Mesodermal cell (in vitro differentiated cells): Measurements from ENCODE around the gene SCUBE1.

ENCODE experiments used
- H3K27ac ChIP-seq: 2 replicates; pipeline ENCODE4 v1.7.0; 2013; ENCODE audit warnings: mild to moderate bottlenecking, low read depth, low read length, moderate library complexity; ENCODE audit not compliant: severe bottlenecking
- H3K36me3 ChIP-seq: 2 replicates; pipeline ENCODE4 v1.7.1; 2013; ENCODE audit warnings: mild to moderate bottlenecking, low read length, moderate library complexity; ENCODE audit not compliant: control insufficient read depth, insufficient read depth
- H3K4me1 ChIP-seq: one replicate; pipeline ENCODE4 v1.7.1; 2013; ENCODE audit warnings: mild to moderate bottlenecking, low read length; ENCODE audit not compliant: insufficient read depth, control insufficient read depth, poor library complexity, severe bottlenecking
- H3K4me3 ChIP-seq: 2 replicates; pipeline ENCODE4 v1.7.0; 2013; ENCODE audit warnings: low read length, control low read depth, mild to moderate bottlenecking; ENCODE audit not compliant: insufficient read depth, poor library complexity, severe bottlenecking; ENCODE audit errors: extremely low read depth
- H3K9me3 ChIP-seq: 2 replicates; pipeline ENCODE4 v1.7.1; 2013; ENCODE audit warnings: mild to moderate bottlenecking, low read length, moderate library complexity; ENCODE audit not compliant: control insufficient read depth
- WGBS, 2 experiments: methylation state at CpG; one replicate each; pipeline ENCODE4 v1.1.5; 2013; ENCODE audit warnings: missing lambda C conversion rate in 2 of 2; ENCODE audit not compliant: insufficient coverage in 2 of 2; 5-methylcytosine and 5-hydroxymethylcytosine counted together

SCUBE1 gene

DNA sequence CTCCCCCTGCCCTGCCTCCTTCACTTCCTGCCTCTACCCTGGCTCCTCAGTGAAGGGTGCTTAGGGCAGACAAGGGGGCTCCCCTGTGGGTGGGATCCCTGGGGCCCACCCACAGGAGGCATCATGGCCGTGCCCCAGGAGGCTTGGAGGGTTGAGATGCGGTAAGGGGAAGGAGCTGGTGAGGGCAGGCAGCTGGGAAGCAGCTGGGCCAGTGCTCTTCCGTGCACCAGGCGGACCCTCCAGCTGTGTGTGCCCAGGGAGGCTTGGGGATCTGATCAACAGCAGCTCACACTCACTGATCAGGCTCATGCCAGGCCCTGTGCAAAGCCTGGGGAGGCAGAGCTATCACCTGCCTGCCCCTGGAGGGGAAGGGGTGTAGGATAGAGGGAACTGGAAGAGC, 97.0 kb downstream of the SCUBE1 start:
- Histone ChIP-seq H3K4me1 (no peaks in the 10 kb centered on the region), H3K27ac (no peak overlapping the region), H3K36me3 (no peaks in the 10 kb centered on the region), H3K9me3 (no peaks in the 10 kb centered on the region), H3K4me3 (no peak overlapping the region)
- 73 to 88% methylated on average over 3 to 4 of the region's 4 CpGs for WGBS, 2 experiments

DNA sequence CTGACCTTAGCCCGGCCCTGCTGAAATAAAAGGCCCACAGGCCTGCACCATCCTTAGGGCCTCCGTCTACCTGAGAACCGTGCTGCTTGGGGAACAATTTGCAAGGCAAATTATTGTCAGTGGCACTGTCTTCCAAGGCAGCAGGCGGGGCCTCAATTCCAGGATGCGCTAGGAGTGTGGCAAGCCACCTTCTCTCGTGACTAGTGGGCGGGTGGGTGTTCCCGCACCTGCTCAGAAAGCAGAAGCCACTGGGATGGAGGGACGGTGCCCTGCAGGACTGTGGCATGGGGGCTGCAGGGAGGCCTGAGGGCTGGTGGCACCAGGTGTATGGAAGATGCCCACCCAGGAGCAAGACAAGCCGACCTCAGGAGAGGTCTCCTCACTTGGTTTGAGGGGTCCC, 97.5 kb downstream of the SCUBE1 start:
- Histone ChIP-seq H3K4me1 (no peaks in the 10 kb centered on the region), H3K9me3 (no peaks in the 10 kb centered on the region), H3K4me3 (no peak overlapping the region), H3K27ac (no peak overlapping the region), H3K36me3 (no peaks in the 10 kb centered on the region)
- 79 to 84% methylated on average over 10 of the region's 10 CpGs for WGBS, 2 experiments

DNA sequence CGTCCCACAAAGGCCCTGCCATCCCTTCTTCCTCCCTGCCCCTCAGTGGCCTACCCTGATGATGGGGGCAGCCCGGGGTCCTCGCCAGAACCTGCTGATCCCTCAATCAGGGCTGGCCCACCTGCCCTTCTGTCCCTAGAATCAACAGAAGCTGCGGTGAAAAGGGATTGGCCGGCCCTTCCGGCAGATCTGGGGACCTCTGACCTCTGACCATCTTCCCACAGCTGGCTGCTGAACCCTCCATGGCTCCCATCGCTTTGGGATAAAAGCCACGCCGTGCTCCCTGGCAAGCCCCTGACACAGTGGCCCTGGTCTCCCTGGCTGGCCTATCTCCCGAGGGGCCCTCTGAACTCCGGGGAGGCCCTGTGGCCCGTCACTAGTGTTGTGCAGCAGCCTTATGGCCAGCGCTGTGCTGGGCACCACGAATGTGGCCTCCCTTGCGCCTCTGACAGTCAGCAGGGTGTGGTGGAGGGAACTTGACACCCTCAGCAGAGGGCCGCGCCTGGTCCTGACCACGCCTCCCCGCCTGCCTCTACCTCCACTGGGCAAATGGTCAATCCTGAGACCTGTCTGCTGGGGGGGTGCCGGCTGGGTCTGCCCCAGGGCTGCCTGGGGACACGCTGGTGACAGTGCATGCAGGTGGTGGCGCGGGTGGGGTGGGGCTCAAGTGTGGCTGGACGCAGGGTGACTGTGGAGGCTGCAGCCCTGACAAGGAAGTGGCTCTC, 98.2 kb downstream of the SCUBE1 start:
- no peak overlapping the region for H3K27ac ChIP-seq
- H3K4me3 ChIP-seq: no peak overlapping the region
- H3K9me3 ChIP-seq: no peaks in the 10 kb centered on the region
- H3K36me3 ChIP-seq: no peaks in the 10 kb centered on the region
- 89 to 90% methylated on average over 19 to 23 of the region's 24 CpGs for WGBS, 2 experiments
- H3K4me1 ChIP-seq: no peaks in the 10 kb centered on the region

DNA sequence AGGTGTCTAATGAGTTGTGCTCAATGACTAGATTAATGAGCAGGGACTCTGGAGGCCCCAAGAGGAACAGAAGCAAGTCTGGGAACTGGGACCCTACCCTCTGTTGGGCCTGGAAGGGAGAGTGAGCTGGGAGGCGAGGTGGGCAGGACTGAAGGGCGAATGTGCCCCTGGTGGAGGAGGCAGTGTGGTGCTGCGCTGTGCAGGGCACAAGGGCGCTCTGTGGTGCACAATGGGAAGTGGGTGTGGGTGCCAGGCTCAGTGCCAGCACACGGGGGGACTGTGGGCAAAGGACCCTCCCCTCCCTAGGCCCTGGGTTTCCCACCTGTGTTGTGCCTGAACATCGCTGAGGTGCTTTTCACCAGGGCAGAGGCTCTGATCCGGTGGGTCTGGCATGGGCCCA, 98.8 kb downstream of the SCUBE1 start:
- H3K36me3 ChIP-seq: no peaks in the 10 kb centered on the region
- WGBS, 2 experiments: 98 to 100% methylated on average over 6 to 7 of the region's 7 CpGs
- H3K9me3 ChIP-seq: no peaks in the 10 kb centered on the region
- no peaks in the 10 kb centered on the region for H3K4me1 ChIP-seq
- H3K27ac ChIP-seq: no peak overlapping the region
- no peak overlapping the region for H3K4me3 ChIP-seq

DNA sequence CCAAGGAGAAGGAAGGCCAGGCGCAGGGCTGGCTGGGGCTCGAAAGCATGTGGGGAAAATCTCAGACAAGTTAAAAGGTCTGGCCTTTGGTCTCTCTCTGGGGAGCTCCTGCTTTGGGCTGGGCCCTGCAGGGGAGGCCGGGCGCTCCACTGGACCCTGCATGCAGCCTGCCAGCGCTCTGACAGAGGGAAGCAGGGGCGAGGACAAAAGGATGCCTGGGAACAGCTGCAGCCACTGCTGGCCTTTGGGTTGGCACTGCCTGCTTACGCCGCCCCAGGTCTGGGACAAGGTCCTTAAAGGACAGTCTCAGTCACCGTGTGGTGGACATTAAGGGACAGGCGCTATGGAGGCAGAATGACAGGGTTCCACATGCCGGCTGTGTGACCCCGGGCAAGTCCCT, 99.8 kb downstream of the SCUBE1 start:
- H3K27ac ChIP-seq: no peak overlapping the region
- no peaks in the 10 kb centered on the region for H3K9me3 ChIP-seq
- no peaks in the 10 kb centered on the region for H3K4me1 ChIP-seq
- no peaks in the 10 kb centered on the region for H3K36me3 ChIP-seq
- 94 to 95% methylated on average over 12 of the region's 12 CpGs for WGBS, 2 experiments
- no peak overlapping the region for H3K4me3 ChIP-seq

DNA sequence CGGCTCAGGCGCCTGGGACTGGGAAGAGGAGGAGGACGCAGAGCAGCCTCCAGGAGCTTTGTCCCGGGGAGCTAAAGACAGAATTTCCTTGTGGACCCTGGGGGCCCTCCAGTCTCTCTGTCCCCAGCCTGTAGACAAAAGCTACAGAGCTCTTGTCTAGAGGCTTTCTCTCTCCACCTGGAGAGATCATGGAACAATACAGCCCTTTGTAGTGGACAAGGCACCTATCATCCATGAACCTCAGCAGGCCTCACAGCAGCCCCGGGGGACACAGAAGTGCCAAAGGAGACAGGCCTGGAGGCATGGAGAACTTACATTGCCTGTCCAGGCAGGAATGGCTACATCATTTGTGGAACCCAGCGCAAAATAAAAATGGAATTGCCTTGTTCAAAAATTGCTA, 100.5 kb downstream of the SCUBE1 start:
- Histone ChIP-seq H3K27ac (no peak overlapping the region), H3K4me1 (no peaks in the 10 kb centered on the region), H3K36me3 (no peaks in the 10 kb centered on the region), H3K4me3 (no peak overlapping the region), H3K9me3 (no peaks in the 10 kb centered on the region)
- 88 to 90% methylated on average over 4 to 6 of the region's 6 CpGs for WGBS, 2 experiments

DNA sequence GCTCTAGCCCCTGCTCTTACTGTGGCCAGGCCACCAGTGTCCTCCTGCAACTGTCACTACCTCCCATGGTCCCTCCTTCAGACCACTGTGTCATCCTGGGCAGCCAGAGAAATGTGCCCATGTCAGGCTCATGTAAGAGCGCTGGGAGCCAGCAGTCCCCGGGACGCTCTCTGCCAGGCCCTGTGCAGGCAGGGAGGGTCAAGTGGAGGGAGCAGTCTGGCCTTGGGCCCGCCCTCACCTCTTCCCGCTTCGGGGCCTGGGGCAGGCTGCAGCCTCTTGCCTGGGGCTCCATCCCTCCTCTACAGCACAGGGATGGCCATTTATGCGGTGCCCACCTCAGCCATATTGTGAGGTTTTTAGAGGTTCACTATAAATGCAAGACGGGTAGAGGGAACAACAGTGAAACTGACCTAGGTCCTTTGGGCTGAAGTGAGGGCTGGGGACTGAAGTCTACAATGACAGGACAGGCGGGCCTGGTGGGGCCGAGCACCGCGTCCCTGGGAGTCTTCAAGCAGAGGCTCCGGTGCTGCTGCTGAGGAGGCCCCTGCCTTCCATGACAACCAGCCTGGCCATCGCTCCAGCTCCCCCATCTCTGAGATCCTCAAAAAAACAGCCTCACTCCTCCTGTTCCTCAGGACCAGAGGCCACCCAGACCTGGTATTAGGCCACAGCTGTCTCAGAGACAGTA, 101.3 kb downstream of the SCUBE1 start:
- Histone ChIP-seq H3K9me3 (no peaks in the 10 kb centered on the region), H3K27ac (no peak overlapping the region), H3K36me3 (no peaks in the 10 kb centered on the region), H3K4me1 (no peaks in the 10 kb centered on the region), H3K4me3 (no peak overlapping the region)
- whole genome bisulfite sequencing, 2 experiments: 95 to 98% methylated on average over 4 to 12 of the region's 14 CpGs

DNA sequence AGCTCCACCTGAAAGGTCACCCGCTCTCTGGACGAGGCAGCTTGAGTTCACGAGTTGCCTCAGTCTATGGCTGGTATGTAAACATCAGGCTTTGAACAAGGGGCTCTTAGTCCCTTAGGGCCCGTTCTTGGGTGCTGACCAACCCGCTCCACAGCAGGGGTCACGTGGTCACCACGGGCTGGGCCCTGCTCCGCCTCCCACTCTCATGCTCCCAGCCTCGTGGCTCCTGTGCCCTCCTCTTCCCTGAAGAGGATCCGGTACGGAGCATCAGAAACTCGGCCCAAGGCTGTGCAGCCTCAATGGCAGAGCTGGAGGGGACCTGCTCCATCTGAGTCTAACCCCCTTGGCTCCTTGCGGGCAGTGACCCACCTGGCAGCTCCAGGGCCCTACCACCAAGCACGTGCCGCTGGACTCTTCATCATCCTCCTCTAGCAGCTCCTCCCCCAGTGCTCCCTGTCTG, 102.0 kb downstream of the SCUBE1 start:
- Histone ChIP-seq H3K4me1 (no peaks in the 10 kb centered on the region), H3K36me3 (no peaks in the 10 kb centered on the region), H3K4me3 (no peak overlapping the region), H3K27ac (no peak overlapping the region), H3K9me3 (no peaks in the 10 kb centered on the region)
- WGBS, 2 experiments: 89 to 93% methylated on average over 14 to 15 of the region's 15 CpGs

DNA sequence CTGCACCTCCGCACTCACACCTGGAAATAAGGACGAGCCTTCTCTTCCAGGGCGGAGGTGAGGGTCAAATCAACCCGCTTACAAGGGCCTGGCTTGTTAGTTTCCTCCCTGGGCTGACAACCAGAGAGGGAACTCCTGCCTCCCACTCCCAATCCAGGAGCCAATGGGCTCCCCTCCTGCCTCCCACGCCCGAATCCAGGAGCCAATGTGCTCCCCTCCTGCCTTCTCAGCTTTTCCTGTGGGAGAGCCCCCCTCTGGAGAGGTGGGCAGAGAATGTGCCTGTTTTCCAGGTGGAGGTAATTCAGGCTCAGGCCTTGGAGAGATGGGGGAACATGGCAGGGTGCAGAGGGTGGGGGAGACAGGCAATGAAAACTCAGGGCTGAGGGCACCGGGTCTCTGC, 102.6 kb downstream of the SCUBE1 start:
- 94 to 96% methylated on average over 5 of the region's 7 CpGs for WGBS, 2 experiments
- Histone ChIP-seq H3K9me3 (no peaks in the 10 kb centered on the region), H3K27ac (no peak overlapping the region), H3K4me1 (no peaks in the 10 kb centered on the region), H3K36me3 (no peaks in the 10 kb centered on the region), H3K4me3 (no peak overlapping the region)

DNA sequence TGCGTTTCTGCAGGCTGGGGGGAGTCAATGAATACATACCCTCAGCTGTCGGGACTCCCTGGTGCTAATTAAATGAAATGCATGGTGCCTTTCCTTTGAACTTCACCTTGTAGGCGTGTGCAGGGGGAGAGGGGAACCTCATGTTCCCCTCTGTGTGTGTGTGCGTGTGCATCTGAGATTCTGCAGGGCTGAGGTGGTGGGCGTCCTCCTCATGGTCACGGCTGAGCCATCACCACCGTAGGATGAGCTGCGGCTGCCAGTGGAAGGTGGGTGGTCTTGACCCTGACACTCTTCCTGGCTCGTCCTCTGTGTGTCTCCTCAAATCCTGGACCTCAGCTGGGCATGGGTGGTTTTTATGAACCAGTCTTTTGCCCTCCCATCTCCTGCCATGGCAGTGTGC, 103.2 kb downstream of the SCUBE1 start:
- no peaks in the 10 kb centered on the region for H3K9me3 ChIP-seq
- no peak overlapping the region for H3K27ac ChIP-seq
- no peaks in the 10 kb centered on the region for H3K4me1 ChIP-seq
- no peak overlapping the region for H3K4me3 ChIP-seq
- WGBS, 2 experiments: 83 to 86% methylated on average over 9 of the region's 9 CpGs
- no peaks in the 10 kb centered on the region for H3K36me3 ChIP-seq

DNA sequence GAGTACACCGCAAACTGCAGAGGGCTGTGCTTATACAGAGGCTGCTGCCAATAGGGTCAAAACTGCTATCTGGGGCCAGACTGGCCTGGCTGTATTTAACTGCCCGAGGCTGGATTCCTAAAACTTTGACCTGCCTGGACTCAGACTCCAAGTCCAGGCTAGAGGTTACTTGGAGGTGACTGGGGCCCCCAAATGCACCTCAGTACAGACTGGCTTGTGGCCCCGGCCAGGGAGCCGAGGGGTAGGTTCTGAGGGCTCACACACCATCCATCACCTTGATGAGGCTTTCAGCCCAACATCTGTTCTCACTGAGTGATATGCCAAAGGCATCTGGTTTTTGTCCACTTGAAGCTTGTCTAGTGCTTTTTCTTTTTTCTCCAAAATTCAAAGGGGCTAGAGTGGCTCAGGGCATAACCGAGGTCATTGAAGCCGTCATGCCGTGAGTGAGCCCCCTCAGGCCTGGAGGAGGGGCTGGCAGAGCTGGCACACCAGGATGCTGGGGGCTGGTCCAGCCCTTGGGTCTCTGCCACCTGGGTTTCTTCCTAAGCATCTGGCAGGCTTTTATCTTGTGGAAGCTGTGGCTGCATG, 103.9 kb downstream of the SCUBE1 start:
- 81 to 83% methylated on average over 7 of the region's 7 CpGs for WGBS, 2 experiments

More for the DNA sequence above, 103.9 kb downstream of the SCUBE1 start:
- H3K27ac ChIP-seq: no peak overlapping the region
- H3K36me3 ChIP-seq: no peaks in the 10 kb centered on the region
- no peak overlapping the region for H3K4me3 ChIP-seq
- no peaks in the 10 kb centered on the region for H3K4me1 ChIP-seq
- no peaks in the 10 kb centered on the region for H3K9me3 ChIP-seq
